Naive B cell (primary cell): ENCODE data around the gene ZNF331. TPM values are rescaled to one million over a fixed set of nuclear protein-coding genes. Genes with fewer than 3 reads are reported as not detected.
"Not testable (repeated sequence)": the region's sequence is repeated elsewhere in the genome, so short reads cannot be mapped to it uniquely, and the experiment has no call there.

Source experiments
- ATAC-seq, 2 donors: fragments of 150-1000 bp; cut with Tn5 transposase; 2 replicates each; pipeline ENCODE4 v1.10.0; 2021; ENCODE audit warnings: low read depth in 2 of 2, mild to moderate bottlenecking in 2 of 2, moderate library complexity in 2 of 2
- DNase-seq: peaks from one replicate; pipeline ENCODE4 v3.0.0; 2022
- H3K27ac Mint-ChIP-seq, 6 donors: one replicate each; pipeline ENCODE4 v1.8.0; 2020 to 2022; ENCODE audit warnings: mild to moderate bottlenecking in 6 of 6, mixed read lengths in 6 of 6, moderate library complexity in 5 of 6, inconsistent platforms in 2 of 6
- H3K27me3 Mint-ChIP-seq, 3 donors: one replicate each; pipeline ENCODE4 v1.8.0; 2021 to 2022; ENCODE audit warnings: mixed read lengths in 3 of 3, mild to moderate bottlenecking in 1 of 3
- H3K36me3 Mint-ChIP-seq, 2 donors: one replicate each; pipeline ENCODE4 v1.8.0; 2020 to 2022; ENCODE audit warnings: mixed read lengths in 2 of 2, inconsistent platforms in 1 of 2, mild to moderate bottlenecking in 1 of 2
- H3K4me1 Mint-ChIP-seq, 3 donors: one replicate each; pipeline ENCODE4 v1.8.0; 2020 to 2022; ENCODE audit warnings: mixed read lengths in 3 of 3, inconsistent platforms in 1 of 3, mild to moderate bottlenecking in 1 of 3, moderate library complexity in 1 of 3
- H3K4me3 Mint-ChIP-seq, 8 donors: one replicate each; pipeline ENCODE4 v1.8.0; 2020 to 2022; ENCODE audit warnings: mild to moderate bottlenecking in 8 of 8, mixed read lengths in 8 of 8, moderate library complexity in 8 of 8, inconsistent platforms in 2 of 8
- H3K9me3 Mint-ChIP-seq, 7 donors: one replicate each; pipeline ENCODE4 v1.8.0; 2020 to 2022; ENCODE audit warnings: mixed read lengths in 7 of 7, mild to moderate bottlenecking in 5 of 7, inconsistent platforms in 2 of 7, moderate library complexity in 1 of 7
- polyA plus RNA-seq, 6 donors: library from polyadenylated mRNA; unstranded; fragments of 300-500 nt; fragmentation: Illumina TruSeq; gene quantifications; one replicate each; pipeline ENCODE4 v1.2.3, GENCODE V29; 2021; ENCODE audit warnings: low read depth in 6 of 6

The ZNF331 gene
- polyA plus RNA-seq, 6 donors from 2014 or later = 35.2 to 141 (median 72.8) TPM

GRCh38 chr19:53511357-53511756, 26.6 kb upstream of the ZNF331 start:
- peaks cover 0 to 4% of the 10 kb centered on the region in 2 donors for H3K36me3 Mint-ChIP-seq
- H3K27ac Mint-ChIP-seq = no peak overlapping the region
- peaks cover 25 to 28% (median 27%) of the 10 kb centered on the region in 3 donors for H3K27me3 Mint-ChIP-seq
- peaks cover 0 to 13% (median 1%) of the 10 kb centered on the region in 7 donors for H3K9me3 Mint-ChIP-seq
- H3K4me3 Mint-ChIP-seq = no peak overlapping the region
- ATAC-seq = no peak
- no peak for DNase-seq
- H3K4me1 Mint-ChIP-seq = peaks cover 0 to 3% (median 3%) of the 10 kb centered on the region in 3 donors

- ATAC-seq (peak; percentile 84 to 86), DNase-seq (peak; percentile 49)
- H3K9me3 Mint-ChIP-seq = peaks cover 0 to 7% (median 0%) of the 10 kb centered on the region in 7 donors
- no peak overlapping the region for H3K4me3 Mint-ChIP-seq
- H3K36me3 Mint-ChIP-seq = no peaks in the 10 kb centered on the region
- H3K27ac Mint-ChIP-seq = no peak overlapping the region
- peaks cover 0 to 3% (median 3%) of the 10 kb centered on the region in 3 donors for H3K4me1 Mint-ChIP-seq
- H3K27me3 Mint-ChIP-seq = peaks cover 21 to 22% (median 22%) of the 10 kb centered on the region in 3 donors
Observed at GRCh38 chr19:53511933-53512374, 26.0 kb upstream of the ZNF331 start.

GRCh38 chr19:53515047-53515446, 22.9 kb upstream of the ZNF331 start:
- not testable (repeated sequence) for H3K4me1 Mint-ChIP-seq, H3K4me3 Mint-ChIP-seq, H3K27ac Mint-ChIP-seq, H3K36me3 Mint-ChIP-seq, ATAC-seq, DNase-seq
- peaks cover 0 to 12% (median under 1%) of the 10 kb centered on the region in 3 donors for H3K27me3 Mint-ChIP-seq
- H3K9me3 Mint-ChIP-seq = peaks cover 4 to 11% (median 7%) of the 10 kb centered on the region in 7 donors

- peak overlapping the region in 1 of 8 donors; percentile 28 for H3K4me3 Mint-ChIP-seq
Observed at GRCh38 chr19:53517114-53517741, 20.7 kb upstream of the ZNF331 start.

GRCh38 chr19:53518121-53518520, 19.8 kb upstream of the ZNF331 start:
- H3K4me3 Mint-ChIP-seq = peak overlapping the region in 1 of 8 donors; percentile 76
- H3K27ac Mint-ChIP-seq = peak overlapping the region in 1 of 6 donors; percentile 61
- H3K9me3 Mint-ChIP-seq = peaks cover 4 to 22% (median 13%) of the 10 kb centered on the region in 7 donors
- peaks cover 12 to 16% (median 15%) of the 10 kb centered on the region in 3 donors for H3K4me1 Mint-ChIP-seq
- DNase-seq (no peak), ATAC-seq (no peak)
- peaks cover 0 to 17% of the 10 kb centered on the region in 2 donors for H3K36me3 Mint-ChIP-seq
- peaks cover 0 to 3% (median 0%) of the 10 kb centered on the region in 3 donors for H3K27me3 Mint-ChIP-seq

More at GRCh38 chr19:53517114-53517741, 20.7 kb upstream of the ZNF331 start:
- Mint-ChIP-seq H3K4me1 (peaks cover 12 to 16% (median 15%) of the 10 kb centered on the region in 3 donors), H3K36me3 (peaks cover 0 to 17% of the 10 kb centered on the region in 2 donors), H3K27me3 (peaks cover 0 to 3% (median 0%) of the 10 kb centered on the region in 3 donors), H3K9me3 (peaks cover 4 to 19% (median 13%) of the 10 kb centered on the region in 7 donors), H3K27ac (no peak overlapping the region)
- no peak for DNase-seq
- ATAC-seq = no peak

- no peak overlapping the region for H3K27ac Mint-ChIP-seq
- H3K27me3 Mint-ChIP-seq = peaks cover 0 to 3% (median 0%) of the 10 kb centered on the region in 3 donors
- ATAC-seq (no peak), DNase-seq (no peak)
- H3K9me3 Mint-ChIP-seq = peaks cover 4 to 22% (median 13%) of the 10 kb centered on the region in 7 donors
- peaks cover under 1 to 17% of the 10 kb centered on the region in 2 donors for H3K36me3 Mint-ChIP-seq
- peak overlapping the region in 6 of 8 donors; percentile 6 to 76 (median 53) for H3K4me3 Mint-ChIP-seq
- H3K4me1 Mint-ChIP-seq = peaks cover 12 to 16% (median 15%) of the 10 kb centered on the region in 3 donors
Observed at GRCh38 chr19:53518716-53519115, 19.2 kb upstream of the ZNF331 start.

- H3K27ac Mint-ChIP-seq = peak overlapping the region in 1 of 6 donors; percentile 3
- DNase-seq (no peak), ATAC-seq (no peak)
- peaks cover 4 to 24% (median 14%) of the 10 kb centered on the region in 7 donors for H3K9me3 Mint-ChIP-seq
- H3K4me3 Mint-ChIP-seq = peak overlapping the region; percentile 12 to 76 (median 56)
- peaks cover 4 to 17% of the 10 kb centered on the region in 2 donors for H3K36me3 Mint-ChIP-seq
- H3K27me3 Mint-ChIP-seq = peaks cover 0 to 3% (median 0%) of the 10 kb centered on the region in 3 donors
- H3K4me1 Mint-ChIP-seq = peaks cover 12 to 16% (median 15%) of the 10 kb centered on the region in 3 donors
Observed at GRCh38 chr19:53519446-53519845, 18.5 kb upstream of the ZNF331 start.

- no peak for ATAC-seq
- Mint-ChIP-seq H3K36me3 (peaks cover 4 to 17% of the 10 kb centered on the region in 2 donors), H3K4me3 (peak overlapping the region; percentile 97 to 100 (median 100))
Observed at GRCh38 chr19:53520163-53520546, 17.8 kb upstream of the ZNF331 start.

GRCh38 chr19:53520547-53521372, 17.2 kb upstream of the ZNF331 start:
- ATAC-seq = peak; percentile 98
- peaks cover 4 to 23% of the 10 kb centered on the region in 2 donors for H3K36me3 Mint-ChIP-seq
- H3K4me1 Mint-ChIP-seq = peaks cover 12 to 16% (median 15%) of the 10 kb centered on the region in 3 donors
- H3K27me3 Mint-ChIP-seq = peaks cover 0 to 3% (median 0%) of the 10 kb centered on the region in 3 donors
- peak overlapping the region; percentile 97 to 100 (median 100) for H3K4me3 Mint-ChIP-seq
- DNase-seq = peak; percentile 89
- H3K27ac Mint-ChIP-seq = peak overlapping the region; percentile 61 to 99 (median 98)
- H3K9me3 Mint-ChIP-seq = peaks cover 4 to 32% (median 20%) of the 10 kb centered on the region in 7 donors

More at GRCh38 chr19:53520163-53520546, 17.8 kb upstream of the ZNF331 start:
- DNase-seq = no peak
- H3K27ac Mint-ChIP-seq = peak overlapping the region in 5 of 6 donors; percentile 61 to 99 (median 97)
- H3K27me3 Mint-ChIP-seq = peaks cover 0 to 3% (median 0%) of the 10 kb centered on the region in 3 donors
- peaks cover 12 to 16% (median 15%) of the 10 kb centered on the region in 3 donors for H3K4me1 Mint-ChIP-seq
- peaks cover 4 to 26% (median 16%) of the 10 kb centered on the region in 7 donors for H3K9me3 Mint-ChIP-seq

- Mint-ChIP-seq H3K4me1 (peaks cover 12 to 16% (median 15%) of the 10 kb centered on the region in 3 donors), H3K9me3 (peaks cover 4 to 38% (median 26%) of the 10 kb centered on the region in 7 donors)
- ATAC-seq = peak in 1 of 2 donors; percentile 1
Observed at GRCh38 chr19:53521373-53522202, 16.4 kb upstream of the ZNF331 start.

GRCh38 chr19:53525922-53526321, 12.0 kb upstream of the ZNF331 start:
- H3K27ac Mint-ChIP-seq = no peak overlapping the region
- peaks cover 9 to 17% of the 10 kb centered on the region in 2 donors for H3K36me3 Mint-ChIP-seq

More at GRCh38 chr19:53521373-53522202, 16.4 kb upstream of the ZNF331 start:
- peak; percentile 7 for DNase-seq
- H3K27ac Mint-ChIP-seq = peak overlapping the region; percentile 81 to 99 (median 98)
- H3K27me3 Mint-ChIP-seq = peaks cover 0 to 3% (median 0%) of the 10 kb centered on the region in 3 donors
- peak overlapping the region; percentile 97 to 100 (median 100) for H3K4me3 Mint-ChIP-seq
- peaks cover 9 to 30% of the 10 kb centered on the region in 2 donors for H3K36me3 Mint-ChIP-seq

GRCh38 chr19:53530622-53531021, 7.3 kb upstream of the ZNF331 start:
- H3K27ac Mint-ChIP-seq = no peak overlapping the region
- peaks cover 5 to 16% of the 10 kb centered on the region in 2 donors for H3K36me3 Mint-ChIP-seq
- H3K4me3 Mint-ChIP-seq = no peak overlapping the region
- DNase-seq (no peak), ATAC-seq (no peak)
- no peaks in the 10 kb centered on the region for H3K4me1 Mint-ChIP-seq
- no peaks in the 10 kb centered on the region for H3K27me3 Mint-ChIP-seq
- H3K9me3 Mint-ChIP-seq = peaks cover 0 to 11% (median 8%) of the 10 kb centered on the region in 7 donors

More at GRCh38 chr19:53525922-53526321, 12.0 kb upstream of the ZNF331 start:
- ATAC-seq (no peak), DNase-seq (no peak)
- H3K27me3 Mint-ChIP-seq = no peaks in the 10 kb centered on the region
- peaks cover 10% of the 10 kb centered on the region in 3 donors for H3K4me1 Mint-ChIP-seq
- H3K9me3 Mint-ChIP-seq = peaks cover 0 to 26% (median 15%) of the 10 kb centered on the region in 7 donors
- H3K4me3 Mint-ChIP-seq = no peak overlapping the region
